Fibroblast of lung (primary cell): Measurements from ENCODE around the gene TBC1D8.

ENCODE experiments used
- EZH2 ChIP-seq: IDR thresholded peaks from 2 replicates; pipeline ENCODE4 v1.5.1; 2012; ENCODE audit warnings: low read length, control low read depth, mild to moderate bottlenecking; ENCODE audit errors: missing control alignments
- TF ChIP-seq, protein P1 (sequence below), 2 donors: IDR thresholded peaks in 1 of 2; conservative IDR thresholded peaks in 1 of 2; 1 replicate in 1 of 2; 2 replicates in 1 of 2; pipeline ENCODE4 v1.5.1; 2011 to 2012; ENCODE audit warnings: low read length in 2 of 2, control low read depth in 1 of 2, inconsistent platforms in 1 of 2, low read depth in 1 of 2, mild to moderate bottlenecking in 1 of 2

DNA sequence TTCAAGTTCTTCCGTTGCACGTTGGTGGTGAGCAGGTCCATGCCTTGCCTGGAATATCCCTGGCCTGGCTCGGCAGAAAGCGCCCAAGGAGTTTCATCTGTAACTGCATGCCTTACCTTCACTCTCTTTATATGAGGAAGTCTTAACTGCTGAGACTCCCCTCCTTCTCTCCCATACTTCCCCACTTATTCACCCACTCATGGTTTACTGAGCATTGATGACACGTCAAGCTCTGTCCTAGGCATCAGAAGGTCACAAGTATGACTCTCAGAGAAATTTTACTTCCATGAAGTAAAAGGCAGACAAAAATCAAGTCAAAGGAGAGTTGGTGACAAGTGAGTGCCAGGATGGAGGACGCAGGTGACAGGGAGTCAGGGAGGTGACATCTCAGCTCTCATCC is 68.2 kb downstream of the TBC1D8 start:
- TF ChIP-seq, protein P1, sequence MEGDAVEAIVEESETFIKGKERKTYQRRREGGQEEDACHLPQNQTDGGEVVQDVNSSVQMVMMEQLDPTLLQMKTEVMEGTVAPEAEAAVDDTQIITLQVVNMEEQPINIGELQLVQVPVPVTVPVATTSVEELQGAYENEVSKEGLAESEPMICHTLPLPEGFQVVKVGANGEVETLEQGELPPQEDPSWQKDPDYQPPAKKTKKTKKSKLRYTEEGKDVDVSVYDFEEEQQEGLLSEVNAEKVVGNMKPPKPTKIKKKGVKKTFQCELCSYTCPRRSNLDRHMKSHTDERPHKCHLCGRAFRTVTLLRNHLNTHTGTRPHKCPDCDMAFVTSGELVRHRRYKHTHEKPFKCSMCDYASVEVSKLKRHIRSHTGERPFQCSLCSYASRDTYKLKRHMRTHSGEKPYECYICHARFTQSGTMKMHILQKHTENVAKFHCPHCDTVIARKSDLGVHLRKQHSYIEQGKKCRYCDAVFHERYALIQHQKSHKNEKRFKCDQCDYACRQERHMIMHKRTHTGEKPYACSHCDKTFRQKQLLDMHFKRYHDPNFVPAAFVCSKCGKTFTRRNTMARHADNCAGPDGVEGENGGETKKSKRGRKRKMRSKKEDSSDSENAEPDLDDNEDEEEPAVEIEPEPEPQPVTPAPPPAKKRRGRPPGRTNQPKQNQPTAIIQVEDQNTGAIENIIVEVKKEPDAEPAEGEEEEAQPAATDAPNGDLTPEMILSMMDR (conservative IDR thresholded peaks at IDR 0.05 in 1 of 2, IDR thresholded peaks at IDR 0.05 in 1 of 2; ENCODE audit: low read depth in 1 of 2, low read length in 2 of 2), result no peak
- no peak for TF ChIP-seq EZH2
